NCI-H1436 treated with DMSO at 0.1 percent for 48 hours (cell line): ENCODE data around the gene ZNF213.

Experiments
- DNase-seq: peaks from one replicate; lab custom pipeline; 2025; lab: John Stamatoyannopoulos, UW

The ZNF213 gene, protein sequence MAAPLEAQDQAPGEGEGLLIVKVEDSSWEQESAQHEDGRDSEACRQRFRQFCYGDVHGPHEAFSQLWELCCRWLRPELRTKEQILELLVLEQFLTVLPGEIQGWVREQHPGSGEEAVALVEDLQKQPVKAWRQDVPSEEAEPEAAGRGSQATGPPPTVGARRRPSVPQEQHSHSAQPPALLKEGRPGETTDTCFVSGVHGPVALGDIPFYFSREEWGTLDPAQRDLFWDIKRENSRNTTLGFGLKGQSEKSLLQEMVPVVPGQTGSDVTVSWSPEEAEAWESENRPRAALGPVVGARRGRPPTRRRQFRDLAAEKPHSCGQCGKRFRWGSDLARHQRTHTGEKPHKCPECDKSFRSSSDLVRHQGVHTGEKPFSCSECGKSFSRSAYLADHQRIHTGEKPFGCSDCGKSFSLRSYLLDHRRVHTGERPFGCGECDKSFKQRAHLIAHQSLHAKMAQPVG

DNA sequence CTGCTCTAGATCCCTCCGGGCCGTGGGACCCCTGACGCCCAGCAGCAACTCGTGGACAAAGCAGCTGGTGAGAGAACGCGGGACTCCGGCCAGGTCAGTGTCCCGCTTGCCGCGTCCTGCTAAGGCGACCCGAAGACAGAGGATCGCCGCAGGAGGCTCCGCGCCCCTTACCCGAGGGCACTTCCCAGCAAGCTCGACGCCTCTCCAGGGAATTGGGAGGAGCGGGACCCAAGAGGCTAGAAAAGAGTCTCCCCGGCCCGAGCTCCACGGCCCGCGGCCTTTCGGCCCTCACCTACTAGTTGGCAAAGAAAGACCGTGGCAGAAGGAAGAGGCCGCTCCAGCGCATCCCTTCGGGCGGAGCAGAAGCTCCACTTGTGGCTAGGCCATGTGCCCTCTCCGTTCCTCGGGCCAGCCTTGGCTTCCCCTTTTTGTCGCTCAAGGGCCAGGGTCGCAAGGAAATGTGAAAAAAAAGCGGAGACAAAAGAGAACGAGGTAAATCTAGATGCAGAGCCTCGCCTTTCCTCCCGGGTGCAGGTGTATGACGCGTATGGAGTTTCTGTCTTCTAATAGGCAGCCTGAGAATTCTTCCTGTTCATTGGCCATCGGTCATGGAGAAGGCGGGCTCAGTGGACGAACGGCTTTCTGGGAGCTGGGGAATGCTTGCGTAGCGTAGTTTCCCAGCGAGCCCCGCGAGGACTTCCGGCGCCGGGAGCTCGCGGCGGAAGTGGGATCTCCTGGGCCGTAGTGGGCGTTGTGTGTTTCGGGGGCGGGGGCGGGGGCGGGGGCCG is at the start of gene ZNF213:
TSS of gene ZNF213 (plus strand) at position 692 of the 788 bp plus-strand sequence. CDS start 2,252 bp downstream, outside the sequence.
- peak; percentile 92 for DNase-seq

DNA sequence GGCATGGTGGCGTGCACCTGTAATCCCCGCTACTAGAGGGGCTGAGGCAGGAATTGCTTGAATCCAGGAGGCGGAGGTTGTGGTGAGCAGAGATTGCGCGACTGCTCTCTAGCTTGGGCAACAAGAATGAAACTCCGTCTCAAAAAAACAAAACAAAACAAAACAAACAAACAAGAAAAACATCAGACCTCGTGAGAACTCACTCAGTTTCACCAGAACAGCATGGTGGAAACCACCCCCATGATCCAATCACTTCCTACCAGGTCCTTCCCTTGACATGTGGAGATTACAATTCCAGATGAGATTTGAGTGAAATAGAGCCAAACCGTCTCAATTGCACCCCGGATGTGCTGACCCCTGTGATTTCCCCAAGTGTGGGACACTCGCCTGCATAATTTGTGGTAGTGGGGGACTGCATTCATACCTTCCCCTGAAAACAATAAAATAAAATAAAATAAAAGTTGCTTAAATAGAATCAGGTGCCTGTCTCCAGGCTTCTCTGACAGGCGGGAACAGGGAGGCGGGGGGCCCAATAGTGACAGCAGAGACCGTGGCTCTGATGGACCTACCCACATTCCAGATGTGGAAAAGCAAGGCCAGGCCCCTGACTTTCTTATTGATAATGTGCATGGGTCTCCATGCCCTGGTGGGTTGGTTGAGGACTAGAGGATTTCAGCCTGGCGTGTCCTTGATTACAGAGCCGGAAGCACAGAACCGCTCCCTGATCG is 48.8 kb upstream of the ZNF213 start:
- no peak for DNase-seq

- DNase-seq: no peak
Measured at GRCh38 chr16:3086596-3087242, 48.1 kb upstream of the ZNF213 start.

DNA sequence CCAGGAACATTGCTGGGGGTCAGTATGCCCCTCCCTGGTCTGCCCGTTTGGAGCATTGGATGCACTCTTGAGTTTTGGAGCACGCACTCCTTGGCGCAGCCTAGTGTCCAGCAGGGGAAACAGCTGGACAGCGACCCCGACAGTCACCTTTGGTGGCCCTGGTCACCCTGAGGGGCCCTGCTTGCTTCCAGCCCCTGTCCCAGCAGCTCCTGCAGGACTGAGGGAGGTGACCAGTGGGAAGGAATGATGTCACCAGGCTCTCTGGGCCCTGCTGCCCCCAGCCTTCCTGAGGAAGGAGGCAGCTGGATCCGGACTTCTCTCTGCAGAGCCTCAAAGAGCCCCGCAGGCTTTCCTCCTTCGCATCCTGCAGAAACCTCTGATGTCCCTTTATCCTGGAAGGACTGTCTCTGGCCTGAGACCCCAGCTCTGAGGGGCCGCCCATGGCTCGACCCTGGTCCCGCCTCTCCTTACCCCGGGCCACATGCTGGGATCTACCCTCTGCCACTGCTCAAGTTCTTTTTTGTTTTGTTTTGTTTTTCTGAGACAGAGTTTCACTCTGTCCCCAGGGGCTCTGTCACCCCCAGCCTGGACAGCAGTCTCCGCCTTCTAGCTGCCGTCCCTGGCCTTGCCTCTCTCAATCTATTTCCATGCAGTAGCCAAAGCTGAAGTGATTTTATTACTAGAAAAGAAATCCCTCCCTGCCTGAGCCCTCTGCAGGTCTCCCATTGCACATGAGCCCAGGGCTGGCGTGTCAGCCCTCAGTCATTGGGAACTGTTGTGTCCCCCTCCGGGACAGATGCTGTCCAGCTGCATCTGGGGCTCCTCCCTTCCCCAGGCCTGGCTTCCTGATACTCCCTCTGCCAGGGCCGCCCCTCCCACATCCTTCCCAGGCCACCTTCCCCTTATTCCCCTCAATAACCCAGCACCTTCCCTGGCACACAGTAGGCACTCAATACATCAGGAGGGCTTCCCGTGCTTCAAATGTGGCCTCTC is 47.3 kb upstream of the ZNF213 start:
- DNase-seq: no peak

GRCh38 chr16:3088450-3088849 is 46.4 kb upstream of the ZNF213 start:
- DNase-seq: no peak

GRCh38 chr16:3088925-3089716 is 45.7 kb upstream of the ZNF213 start:
- no peak for DNase-seq

GRCh38 chr16:3089717-3090592 is 44.9 kb upstream of the ZNF213 start:
- no peak for DNase-seq

DNA sequence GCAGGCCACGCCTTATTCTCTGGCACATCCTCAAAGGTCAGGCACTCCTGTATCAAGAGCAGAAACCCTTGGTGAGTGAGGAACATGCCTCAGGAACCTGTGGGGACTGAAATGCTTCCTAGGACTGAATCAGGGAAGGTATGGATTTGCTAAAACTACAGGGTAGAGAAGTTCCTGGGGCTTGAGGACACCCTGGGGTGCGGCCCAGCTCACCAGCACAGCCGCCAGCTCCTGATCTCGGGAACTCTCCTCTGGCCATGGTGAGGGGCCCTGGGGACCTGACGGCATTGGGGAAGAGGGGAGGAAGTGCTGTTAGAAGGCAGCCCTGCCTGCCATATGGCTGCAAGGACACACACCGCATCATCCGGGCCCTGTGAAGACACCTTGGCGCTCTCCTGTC is 43.3 kb upstream of the ZNF213 start:
- DNase-seq: no peak

- DNase-seq: no peak
Measured at GRCh38 chr16:3092501-3092941, 42.3 kb upstream of the ZNF213 start.

GRCh38 chr16:3094289-3095027 is 40.4 kb upstream of the ZNF213 start:
- DNase-seq: no peak

GRCh38 chr16:3095869-3096268 is 39.0 kb upstream of the ZNF213 start:
- DNase-seq: no peak

DNA sequence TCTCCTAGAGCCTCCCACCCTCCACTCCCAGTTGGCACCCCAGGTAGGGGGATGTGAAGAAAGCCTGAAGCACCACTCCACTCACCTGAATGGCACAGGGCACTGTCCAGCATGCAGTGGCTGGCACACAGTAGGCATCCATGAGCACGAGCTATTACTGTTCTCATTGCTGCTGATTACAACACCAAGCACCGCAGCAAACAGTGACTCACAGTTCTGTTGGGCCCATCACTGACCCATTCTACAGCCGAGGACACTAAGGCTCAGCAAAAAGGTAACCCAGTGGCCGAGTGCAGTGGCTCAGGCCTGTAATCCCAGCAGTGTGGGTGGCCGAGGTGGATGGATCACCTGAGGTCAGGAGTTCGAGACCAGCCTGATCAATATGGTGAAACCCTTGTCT is 38.5 kb upstream of the ZNF213 start:
- no peak for DNase-seq

DNA sequence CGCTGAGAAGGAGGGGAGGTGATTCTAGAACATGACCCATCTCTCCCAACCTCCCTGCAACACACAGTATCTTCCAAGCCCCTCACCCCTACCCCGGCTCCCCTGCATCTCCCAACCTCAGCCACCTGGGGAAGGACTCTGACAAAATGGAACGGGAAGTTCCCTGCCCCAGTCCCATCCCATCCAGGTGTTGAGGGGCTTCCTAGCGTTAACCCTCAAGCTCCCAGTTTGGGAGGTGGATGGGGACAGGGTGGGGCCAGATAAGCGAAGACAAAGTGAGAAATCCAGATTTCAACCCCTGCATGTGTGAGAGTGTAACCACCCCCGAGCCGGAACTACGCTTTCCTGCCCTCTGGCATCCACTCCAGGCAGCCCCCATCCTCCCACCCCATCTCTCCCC is 37.6 kb upstream of the ZNF213 start:
- DNase-seq: no peak

- no peak for DNase-seq
Measured at GRCh38 chr16:3098459-3099394, 36.1 kb upstream of the ZNF213 start, which contains the start of gene ZSCAN10. ZSCAN10 (minus strand) TSS chr16:3099294; CDS start chr16:3092937, 6,357 bp downstream.

GRCh38 chr16:3099395-3099731 is 35.5 kb upstream of the ZNF213 start:
- no peak for DNase-seq

DNA sequence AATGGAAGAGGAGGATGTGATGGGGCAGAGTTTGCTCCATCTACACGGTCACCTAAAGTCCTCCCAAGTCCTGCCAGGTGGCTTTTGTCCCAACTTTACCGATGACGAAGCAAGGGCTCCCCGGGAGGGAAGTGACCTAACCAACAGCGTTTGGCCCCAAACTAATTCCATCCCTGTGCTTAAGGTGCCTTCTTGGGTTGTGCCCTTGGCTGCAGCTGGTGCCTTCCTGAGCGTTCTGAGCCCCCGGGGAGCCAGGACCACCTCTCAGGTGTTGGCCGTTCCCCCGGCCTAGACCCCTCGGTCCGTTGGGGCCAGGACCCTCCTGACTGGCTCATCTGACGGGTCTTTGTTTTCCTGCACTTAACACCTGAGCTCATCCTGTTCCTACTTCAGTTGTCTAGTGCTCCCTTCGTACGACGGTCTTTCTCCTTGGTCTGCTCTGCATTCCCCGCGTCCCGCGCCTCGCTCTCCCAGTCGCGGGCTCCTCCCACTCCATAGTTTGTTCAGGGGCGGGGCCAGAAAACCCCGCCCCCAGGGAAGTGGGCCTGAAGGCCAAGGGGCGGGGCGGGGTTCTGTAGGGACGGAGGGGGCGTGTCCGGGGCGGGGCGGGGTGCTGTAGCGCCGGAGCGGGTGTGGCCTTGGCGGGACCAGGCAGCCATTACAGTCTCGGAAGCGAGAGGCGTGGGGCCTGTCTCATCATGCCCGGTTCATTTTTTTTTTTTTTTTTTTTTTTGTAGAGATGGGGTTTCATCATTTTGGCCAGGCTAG is 34.9 kb upstream of the ZNF213 start:
- DNase-seq: peak; percentile 55
